HG02870 (cell line): ENCODE measurements around the gene ZNF729.
"Not testable (repeated sequence)": the region's sequence is repeated elsewhere in the genome, so short reads cannot be mapped to it uniquely, and the experiment has no call there.

Source experiments
- ATAC-seq: cut with Tn5 transposase; IDR thresholded peaks from one replicate; pipeline ENCODE4 v1.9.1; 2021; ENCODE audit warnings: mild to moderate bottlenecking, moderate library complexity; ENCODE audit not compliant: unreplicated experiment

The ZNF729 gene

DNA sequence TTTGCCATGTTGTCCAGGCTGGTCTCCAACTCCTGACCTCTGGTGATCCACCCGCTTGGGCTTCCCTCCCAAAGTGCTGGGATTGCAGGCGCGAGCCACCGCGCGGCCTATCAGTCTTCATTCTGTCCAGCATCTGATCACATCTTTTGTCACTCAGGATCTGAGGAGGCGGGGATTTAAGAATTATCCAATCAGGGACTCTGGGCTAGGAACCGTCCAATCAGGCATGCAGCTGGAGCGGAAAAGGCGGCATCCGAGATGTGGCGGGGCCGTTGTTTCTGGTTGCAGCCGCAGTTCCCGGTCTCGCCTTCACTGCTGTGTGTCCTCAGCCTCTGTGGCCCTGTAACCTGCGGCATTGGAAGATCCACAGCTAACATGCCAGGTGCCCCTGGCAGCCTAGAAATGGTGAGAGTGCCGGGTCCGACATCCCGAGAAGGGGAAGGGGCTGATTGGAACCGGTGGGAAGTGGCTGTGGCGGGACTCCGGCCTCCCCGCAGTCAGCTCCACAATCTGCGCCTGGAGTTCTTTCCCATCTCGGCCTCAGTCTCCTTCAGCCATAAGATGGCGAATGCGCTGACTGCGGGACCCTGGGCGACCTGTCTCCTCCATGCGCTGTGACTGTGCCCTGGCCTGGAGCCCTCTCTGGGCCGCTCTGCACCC lies at the start of gene ZNF729:
Gene ZNF729, plus strand, starts transcription at position 291 of the 660 bp plus-strand sequence. Its CDS starts 85 bp downstream, at position 376.
- ATAC-seq: no peak

- no peak for ATAC-seq
These were observed 29.4 kb upstream of the ZNF729 start for GRCh38 chr19:22256856-22257255.

DNA sequence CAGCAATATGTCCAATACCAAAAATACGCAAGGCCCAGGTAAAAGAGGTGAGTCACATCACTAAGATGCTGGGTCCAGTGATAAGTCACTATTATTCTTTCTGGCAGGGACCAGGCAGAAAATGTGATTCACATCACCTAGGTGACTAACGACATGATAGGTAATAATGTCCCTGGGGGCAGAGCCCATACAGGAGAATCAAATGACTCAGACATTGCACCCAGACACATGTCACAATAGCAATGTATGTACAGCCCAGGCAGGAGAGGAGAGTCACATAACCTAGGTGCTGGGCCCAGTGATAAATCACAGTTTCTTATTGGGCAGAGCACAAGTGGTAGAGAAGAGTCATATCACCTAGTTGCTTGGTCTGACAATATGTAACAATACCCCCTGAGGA lies 28.9 kb upstream of the ZNF729 start:
- ATAC-seq: no peak

DNA sequence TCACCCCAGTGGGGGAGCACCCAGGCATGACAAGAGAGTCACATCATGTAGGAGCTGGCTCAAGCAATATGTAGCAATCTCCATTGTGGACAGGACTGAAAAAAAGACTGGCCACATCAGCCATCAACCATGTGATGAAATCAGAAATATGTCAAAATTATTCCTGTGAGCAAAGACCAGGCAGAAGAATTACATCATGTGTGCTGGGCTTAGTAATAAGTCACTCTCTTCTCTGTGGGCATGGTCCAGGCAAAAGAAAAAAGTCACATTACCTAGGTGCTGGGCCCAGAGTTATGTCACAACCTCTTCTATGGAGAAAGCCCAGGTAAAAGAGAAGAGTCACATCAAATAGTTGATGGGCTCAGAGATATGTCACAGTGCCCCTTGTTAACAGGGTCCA lies 28.3 kb upstream of the ZNF729 start:
- no peak for ATAC-seq

DNA sequence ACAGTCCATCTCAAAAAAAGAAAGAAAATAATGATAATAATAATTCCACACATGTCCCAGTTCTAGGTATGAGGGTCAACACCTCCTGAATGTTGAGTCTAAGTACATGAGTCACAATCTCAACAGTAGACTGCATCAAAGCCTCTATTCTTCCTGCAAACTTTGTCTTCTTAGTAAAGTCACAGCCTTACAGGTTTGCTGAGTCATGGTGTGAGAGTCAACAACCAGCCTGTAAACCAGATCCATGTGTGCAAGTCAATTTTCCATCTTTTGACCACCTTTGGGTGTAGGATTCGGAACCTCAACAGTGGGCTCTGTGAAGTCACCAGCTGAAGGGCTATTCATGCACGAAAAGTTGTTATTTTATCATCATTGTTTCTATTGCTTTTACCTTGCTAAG lies 25.7 kb upstream of the ZNF729 start:
- no peak for ATAC-seq

- ATAC-seq: no peak
These were observed 24.6 kb upstream of the ZNF729 start for GRCh38 chr19:22261596-22261995.

GRCh38 chr19:22263121-22263520 lies 23.1 kb upstream of the ZNF729 start:
- no peak for ATAC-seq

GRCh38 chr19:22321554-22321953 lies 35.3 kb downstream of the ZNF729 start:
- ATAC-seq: not testable (repeated sequence)

DNA sequence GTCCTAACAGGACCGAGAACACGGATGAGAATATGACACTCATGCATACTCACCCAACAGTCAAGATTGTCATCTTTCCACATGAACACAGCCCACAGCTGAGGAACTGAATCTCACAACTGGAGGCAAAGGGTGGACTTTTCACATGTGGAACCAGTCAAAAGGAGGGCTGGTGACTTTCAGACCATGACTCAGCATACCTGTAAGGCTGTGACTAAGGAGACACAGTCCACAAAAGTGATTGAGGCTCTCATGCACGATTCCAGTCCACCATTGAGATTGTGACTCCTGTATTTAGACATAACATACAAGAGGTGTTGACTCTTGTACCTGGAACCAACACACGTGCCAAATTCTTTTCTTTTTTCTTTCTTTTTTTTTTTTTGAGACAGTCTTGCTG lies 40.0 kb downstream of the ZNF729 start:
- ATAC-seq: no peak

DNA sequence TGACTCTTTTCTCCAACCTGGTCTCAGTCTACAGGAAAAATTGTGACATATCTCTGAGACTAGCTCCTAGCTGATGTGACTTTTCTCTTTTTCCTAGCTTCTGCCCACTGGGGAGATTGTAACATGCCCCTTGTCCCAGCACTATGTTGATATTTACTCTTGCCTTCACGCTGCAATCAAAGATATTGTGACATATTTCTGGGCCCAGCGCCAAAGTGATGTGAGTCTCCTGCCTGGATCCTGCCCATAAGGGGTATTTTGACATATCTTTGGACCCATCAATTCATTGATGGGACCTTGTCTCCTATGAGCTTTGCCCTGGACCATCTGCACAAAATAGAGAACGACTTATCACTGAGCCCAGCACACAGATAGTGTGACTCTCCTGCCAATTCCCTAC lies 41.1 kb downstream of the ZNF729 start:
- no peak for ATAC-seq

- ATAC-seq: no peak
These were observed 45.3 kb downstream of the ZNF729 start for GRCh38 chr19:22331521-22331920.

GRCh38 chr19:22332924-22333323 lies 46.7 kb downstream of the ZNF729 start:
- ATAC-seq: no peak

DNA sequence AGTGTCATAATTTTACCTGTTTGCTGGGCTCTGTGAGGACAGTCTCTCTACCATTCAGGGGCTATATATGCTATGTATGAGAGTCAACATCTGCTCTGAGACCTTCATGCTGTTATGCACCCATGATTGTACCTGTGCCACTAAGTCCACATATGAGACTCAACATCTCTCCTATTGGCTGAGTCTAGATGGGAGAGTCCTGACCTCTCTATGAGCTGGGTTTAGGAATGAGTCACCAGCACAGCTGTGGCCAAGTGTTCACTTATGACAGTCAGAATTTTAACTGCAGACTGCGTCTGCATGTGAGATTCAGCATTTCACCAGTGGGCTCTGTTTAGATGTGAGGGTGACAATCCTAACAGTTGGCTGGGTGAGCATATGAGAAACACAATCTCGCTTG lies 49.5 kb downstream of the ZNF729 start:
- no peak for ATAC-seq

DNA sequence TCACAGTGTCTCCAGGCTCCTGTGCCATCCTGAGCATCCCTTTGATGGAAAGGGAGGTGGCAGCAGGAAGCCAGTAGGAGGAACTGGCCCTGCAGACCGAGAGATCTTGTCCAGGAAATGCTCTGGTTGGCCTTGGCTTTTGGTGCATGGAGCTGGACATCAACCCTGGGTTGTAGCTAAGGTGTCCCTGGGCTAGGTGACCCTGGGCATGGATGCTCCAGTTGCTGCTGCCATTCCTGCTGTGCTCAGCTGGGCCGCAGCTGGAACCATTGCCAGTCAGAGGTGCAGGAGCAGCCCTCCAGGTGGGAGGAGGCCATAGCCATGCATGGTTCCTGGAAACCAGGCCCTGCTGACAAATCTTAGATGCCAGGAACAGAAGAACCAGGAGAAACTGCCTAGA lies 68.4 kb downstream of the ZNF729 start:
- ATAC-seq: no peak
